ENCODE measurements around the gene RCC1.

GRCh38 chr1:28480308-28480707 lies 25.5 kb upstream of the RCC1 start:
- no peak for TF ChIP-seq CTCF (IDR thresholded peaks at IDR 0.05)
- TF ChIP-seq POLR2A (IDR thresholded peaks at IDR 0.05): no peak
